ENCODE measurements around the gene AMFR.
A peak's percentile ranks its signal among the peaks of the same experiment; 100 is the strongest.
"Not testable (repeated sequence)": the region's sequence is repeated elsewhere in the genome, so short reads cannot be mapped to it uniquely, and the experiment has no call there.

The AMFR gene

GRCh38 chr16:56396724-56397123 lies 28.6 kb downstream of the AMFR start:
- not testable (repeated sequence) for DNase-seq (ENCODE audit: insufficient read length, low spot score); FAIRE-seq

- peak; percentile 48 for FAIRE-seq
- DNase-seq (ENCODE audit: insufficient read length, low spot score), result no peak
These were observed 35.8 kb downstream of the AMFR start for GRCh38 chr16:56389554-56389953.

GRCh38 chr16:56388209-56388608 lies 37.1 kb downstream of the AMFR start:
- no peak for FAIRE-seq
- no peak for DNase-seq (ENCODE audit: insufficient read length, low spot score)

GRCh38 chr16:56387396-56387795 lies 37.9 kb downstream of the AMFR start:
- no peak for DNase-seq (ENCODE audit: insufficient read length, low spot score)
- FAIRE-seq, result no peak

- FAIRE-seq (no peak), DNase-seq (ENCODE audit: insufficient read length, low spot score) (no peak)
These were observed 41.1 kb downstream of the AMFR start for GRCh38 chr16:56384074-56384721.

- FAIRE-seq (peak; percentile 78), DNase-seq (ENCODE audit: insufficient read length, low spot score) (peak; percentile 76)
These were observed 42.4 kb downstream of the AMFR start for GRCh38 chr16:56382901-56383355.

- DNase-seq (ENCODE audit: insufficient read length, low spot score) (no peak), FAIRE-seq (no peak)
These were observed 42.9 kb downstream of the AMFR start for GRCh38 chr16:56382459-56382858.

GRCh38 chr16:56380778-56381485 lies 44.4 kb downstream of the AMFR start:
- FAIRE-seq; DNase-seq (ENCODE audit: insufficient read length, low spot score): not testable (repeated sequence)

- not testable (repeated sequence) for DNase-seq (ENCODE audit: insufficient read length, low spot score); FAIRE-seq
These were observed 46.3 kb downstream of the AMFR start for GRCh38 chr16:56379044-56379443.

- not testable (repeated sequence) for DNase-seq (ENCODE audit: insufficient read length, low spot score); FAIRE-seq
These were observed 49.6 kb downstream of the AMFR start for GRCh38 chr16:56375792-56376191.

GRCh38 chr16:56373003-56373402 lies 52.3 kb downstream of the AMFR start:
- DNase-seq (ENCODE audit: insufficient read length, low spot score) (no peak), FAIRE-seq (no peak)

GRCh38 chr16:56372013-56372634 lies 53.2 kb downstream of the AMFR start:
- no peak for FAIRE-seq
- no peak for DNase-seq (ENCODE audit: insufficient read length, low spot score)

GRCh38 chr16:56371660-56371937 lies 53.7 kb downstream of the AMFR start:
- DNase-seq (ENCODE audit: insufficient read length, low spot score), result no peak
- FAIRE-seq, result no peak

GRCh38 chr16:56370875-56371659 lies 54.3 kb downstream of the AMFR start:
- DNase-seq (ENCODE audit: insufficient read length, low spot score) (peak; percentile 53), FAIRE-seq (no peak)

GRCh38 chr16:56370185-56370874 lies 55.0 kb downstream of the AMFR start:
- FAIRE-seq, result no peak
- DNase-seq (ENCODE audit: insufficient read length, low spot score), result no peak

- FAIRE-seq (no peak), DNase-seq (ENCODE audit: insufficient read length, low spot score) (no peak)
These were observed 56.1 kb downstream of the AMFR start for GRCh38 chr16:56369202-56369601.

- FAIRE-seq (no peak), DNase-seq (ENCODE audit: insufficient read length, low spot score) (no peak)
These were observed 56.8 kb downstream of the AMFR start for GRCh38 chr16:56368545-56368944.

GRCh38 chr16:56367764-56368163 lies 57.6 kb downstream of the AMFR start:
- no peak for DNase-seq (ENCODE audit: insufficient read length, low spot score)
- FAIRE-seq, result no peak

- DNase-seq (ENCODE audit: insufficient read length, low spot score), result no peak
- FAIRE-seq, result no peak
These were observed 58.4 kb downstream of the AMFR start for GRCh38 chr16:56366945-56367344.

GRCh38 chr16:56365552-56365951 lies 59.8 kb downstream of the AMFR start:
- peak; percentile 4 for FAIRE-seq

GRCh38 chr16:56364865-56365264 lies 60.5 kb downstream of the AMFR start:
- FAIRE-seq (no peak), DNase-seq (ENCODE audit: insufficient read length, low spot score) (no peak)

More at GRCh38 chr16:56365552-56365951, 59.8 kb downstream of the AMFR start:
- DNase-seq (ENCODE audit: insufficient read length, low spot score), result no peak
